Measurements from ENCODE around the gene ARHGAP26.

The ARHGAP26 gene

GRCh38 chr5:143133721-143134120 is 363.5 kb downstream of the ARHGAP26 start:
- DNase-seq = no peak

- DNase-seq = no peak
These were observed 364.1 kb downstream of the ARHGAP26 start for GRCh38 chr5:143134269-143134668.

GRCh38 chr5:143134900-143135299 is 364.7 kb downstream of the ARHGAP26 start:
- no peak for DNase-seq

- no peak for DNase-seq
These were observed 365.8 kb downstream of the ARHGAP26 start for GRCh38 chr5:143135832-143136551.

- no peak for DNase-seq
These were observed 368.7 kb downstream of the ARHGAP26 start for GRCh38 chr5:143138839-143139238.

GRCh38 chr5:143139585-143139984 is 369.4 kb downstream of the ARHGAP26 start:
- DNase-seq = no peak

- no peak for DNase-seq
These were observed 370.5 kb downstream of the ARHGAP26 start for GRCh38 chr5:143140492-143141203.

GRCh38 chr5:143141652-143142051 is 371.5 kb downstream of the ARHGAP26 start:
- no peak for DNase-seq

- DNase-seq = no peak
These were observed 372.6 kb downstream of the ARHGAP26 start for GRCh38 chr5:143142596-143143435.

GRCh38 chr5:143143973-143144372 is 373.8 kb downstream of the ARHGAP26 start:
- no peak for DNase-seq

GRCh38 chr5:143145243-143146160 is 375.3 kb downstream of the ARHGAP26 start:
- DNase-seq = no peak

GRCh38 chr5:143146161-143146560 is 376.0 kb downstream of the ARHGAP26 start:
- no peak for DNase-seq

- no peak for DNase-seq
These were observed 377.2 kb downstream of the ARHGAP26 start for GRCh38 chr5:143147383-143147782.

GRCh38 chr5:143147902-143148301 is 377.7 kb downstream of the ARHGAP26 start:
- DNase-seq = no peak

- DNase-seq = no peak
These were observed 378.6 kb downstream of the ARHGAP26 start for GRCh38 chr5:143148771-143149170.

- no peak for DNase-seq
These were observed 379.6 kb downstream of the ARHGAP26 start for GRCh38 chr5:143149759-143150158.

- DNase-seq = no peak
These were observed 381.0 kb downstream of the ARHGAP26 start for GRCh38 chr5:143151056-143151700.

- no peak for DNase-seq
These were observed 382.3 kb downstream of the ARHGAP26 start for GRCh38 chr5:143152445-143152844.

- DNase-seq = no peak
These were observed 383.3 kb downstream of the ARHGAP26 start for GRCh38 chr5:143153332-143154119.

- peak in 1 of 2 experiments; percentile 44 for DNase-seq
These were observed 384.6 kb downstream of the ARHGAP26 start for GRCh38 chr5:143154510-143155370.

All from SW 1271 (cell line).